Measurements from ENCODE around the gene MPRIP.
"Not testable (repeated sequence)": the region's sequence is repeated elsewhere in the genome, so short reads cannot be mapped to it uniquely, and the experiment has no call there.

The MPRIP gene

GRCh38 chr17:17147821-17148220, 105.6 kb downstream of the MPRIP start:
- DNase-seq (ENCODE audit: low spot score), result no peak

- DNase-seq (ENCODE audit: low spot score), result peak; percentile 48
Measured at GRCh38 chr17:17149520-17150447, 107.5 kb downstream of the MPRIP start.

GRCh38 chr17:17150448-17150800, 108.2 kb downstream of the MPRIP start:
- no peak for DNase-seq (ENCODE audit: low spot score)

GRCh38 chr17:17151055-17151454, 108.8 kb downstream of the MPRIP start:
- DNase-seq (ENCODE audit: low spot score), result no peak

- no peak for DNase-seq (ENCODE audit: low spot score)
Measured at GRCh38 chr17:17151541-17151940, 109.3 kb downstream of the MPRIP start.

GRCh38 chr17:17151962-17152361, 109.7 kb downstream of the MPRIP start:
- DNase-seq (ENCODE audit: low spot score), result peak; percentile 83

GRCh38 chr17:17152385-17152784, 110.1 kb downstream of the MPRIP start:
- peak; percentile 31 for DNase-seq (ENCODE audit: low spot score)

- no peak for DNase-seq (ENCODE audit: low spot score)
Measured at GRCh38 chr17:17153071-17153470, 110.8 kb downstream of the MPRIP start.

- no peak for DNase-seq (ENCODE audit: low spot score)
Measured at GRCh38 chr17:17153709-17154108, 111.5 kb downstream of the MPRIP start.

GRCh38 chr17:17154556-17154955, 112.3 kb downstream of the MPRIP start:
- no peak for DNase-seq (ENCODE audit: low spot score)

GRCh38 chr17:17154981-17155380, 112.7 kb downstream of the MPRIP start:
- DNase-seq (ENCODE audit: low spot score), result no peak

GRCh38 chr17:17155568-17155967, 113.3 kb downstream of the MPRIP start:
- no peak for DNase-seq (ENCODE audit: low spot score)

- no peak for DNase-seq (ENCODE audit: low spot score)
Measured at GRCh38 chr17:17156107-17156506, 113.8 kb downstream of the MPRIP start.

GRCh38 chr17:17156511-17156910, 114.3 kb downstream of the MPRIP start:
- no peak for DNase-seq (ENCODE audit: low spot score)

- DNase-seq (ENCODE audit: low spot score), result no peak
Measured at GRCh38 chr17:17157041-17157440, 114.8 kb downstream of the MPRIP start.

GRCh38 chr17:17158506-17158905, 116.2 kb downstream of the MPRIP start:
- DNase-seq (ENCODE audit: low spot score), result not testable (repeated sequence)

- DNase-seq (ENCODE audit: low spot score), result no peak
Measured at GRCh38 chr17:17159571-17159970, 117.3 kb downstream of the MPRIP start.

GRCh38 chr17:17161121-17161520, 118.9 kb downstream of the MPRIP start:
- no peak for DNase-seq (ENCODE audit: low spot score)

- DNase-seq (ENCODE audit: low spot score), result no peak
Measured at GRCh38 chr17:17161759-17162158, 119.5 kb downstream of the MPRIP start.

GRCh38 chr17:17164156-17164555, 121.9 kb downstream of the MPRIP start:
- no peak for DNase-seq (ENCODE audit: low spot score)

- no peak for DNase-seq (ENCODE audit: low spot score)
Measured at GRCh38 chr17:17164676-17165075, 122.4 kb downstream of the MPRIP start.

GRCh38 chr17:17165666-17166308, 123.5 kb downstream of the MPRIP start:
- DNase-seq (ENCODE audit: low spot score), result no peak

- DNase-seq (ENCODE audit: low spot score), result no peak
Measured at GRCh38 chr17:17166446-17166845, 124.2 kb downstream of the MPRIP start.

Measured in globus pallidus (tissue), 1 donor.